SJCRH30 (cell line): ENCODE data around the gene NXPH1. TPM values are rescaled to one million over a fixed set of nuclear protein-coding genes. Genes with fewer than 3 reads are reported as not detected.
"Not testable (repeated sequence)": the region's sequence is repeated elsewhere in the genome, so short reads cannot be mapped to it uniquely, and the experiment has no call there.

Experiments
- DNase-seq, 2 experiments: peaks; one replicate each; pipeline ENCODE4 v3.0.0-alpha.2; 2015 to 2020
- H3K27ac ChIP-seq: fragments of 250-450 bp; sonication (Bioruptor Pico); 2 replicates; pipeline ENCODE4 v1.5.1; 2020; ENCODE audit warnings: mild to moderate bottlenecking, moderate library complexity
- H3K27me3 ChIP-seq: fragments of 250-450 bp; sonication (Bioruptor Pico); 2 replicates; pipeline ENCODE4 v1.5.1; 2020; ENCODE audit warnings: mild to moderate bottlenecking, moderate library complexity
- H3K36me3 ChIP-seq: fragments of 250-450 bp; sonication (Bioruptor Pico); 2 replicates; pipeline ENCODE4 v1.5.1; 2020; ENCODE audit warnings: mild to moderate bottlenecking, moderate library complexity
- H3K4me1 ChIP-seq: fragments of 250-450 bp; sonication (Bioruptor Pico); 2 replicates; pipeline ENCODE4 v1.5.1; 2020; ENCODE audit warnings: mild to moderate bottlenecking, moderate library complexity
- H3K4me3 ChIP-seq: fragments of 250-450 bp; sonication (Bioruptor Pico); 2 replicates; pipeline ENCODE4 v1.5.1; 2020; ENCODE audit warnings: mild to moderate bottlenecking, moderate library complexity
- H3K9me3 ChIP-seq: fragments of 250-450 bp; sonication (Bioruptor Pico); replicated peaks from 2 replicates; pipeline ENCODE4 v1.5.1; 2020; ENCODE audit warnings: mild to moderate bottlenecking, moderate library complexity
- total RNA-seq: library from RNA; depleted of rRNA; stranded (reverse); fragments of >200 nt; shearing (Covaris generic); gene quantifications from 2 replicates; pipeline ENCODE4 v1.2.3, GENCODE V29; 2014

The NXPH1 gene
- total RNA-seq, 1 experiment from 2014 or later = not detected

GRCh38 chr7:8724080-8724718 lies 290.8 kb downstream of the NXPH1 start:
- Histone ChIP-seq H3K4me1 (no peaks in the 10 kb centered on the region; the same call in 1 of the 2 replicates), H3K4me3 (no peak overlapping the region), H3K36me3 (no peaks in the 10 kb centered on the region), H3K9me3 (no peaks in the 10 kb centered on the region), H3K27me3 (no peaks in the 10 kb centered on the region), H3K27ac (no peak overlapping the region)
- DNase-seq = peak; percentile 67 to 86

- not testable (repeated sequence) for H3K36me3 ChIP-seq, H3K4me3 ChIP-seq, DNase-seq, H3K9me3 ChIP-seq, H3K27me3 ChIP-seq, H3K27ac ChIP-seq, H3K4me1 ChIP-seq
Observed at GRCh38 chr7:8731756-8732155, 298.3 kb downstream of the NXPH1 start.

GRCh38 chr7:8739837-8740236 lies 306.4 kb downstream of the NXPH1 start:
- Histone ChIP-seq H3K36me3 (no peaks in the 10 kb centered on the region), H3K4me3 (no peak overlapping the region), H3K4me1 (no peaks in the 10 kb centered on the region), H3K27me3 (no peaks in the 10 kb centered on the region), H3K9me3 (no peaks in the 10 kb centered on the region), H3K27ac (no peak overlapping the region)
- no peak for DNase-seq

GRCh38 chr7:8742837-8743236 lies 309.4 kb downstream of the NXPH1 start:
- H3K27me3 ChIP-seq = no peaks in the 10 kb centered on the region
- H3K27ac ChIP-seq = no peak overlapping the region
- H3K4me1 ChIP-seq = no peaks in the 10 kb centered on the region
- H3K4me3 ChIP-seq = no peak overlapping the region
- no peaks in the 10 kb centered on the region for H3K36me3 ChIP-seq
- DNase-seq = no peak
- no peaks in the 10 kb centered on the region for H3K9me3 ChIP-seq

GRCh38 chr7:8747338-8747737 lies 313.9 kb downstream of the NXPH1 start:
- Histone ChIP-seq H3K4me1 (no peaks in the 10 kb centered on the region), H3K27me3 (no peaks in the 10 kb centered on the region), H3K27ac (no peak overlapping the region), H3K36me3 (no peaks in the 10 kb centered on the region), H3K9me3 (no peaks in the 10 kb centered on the region), H3K4me3 (no peak overlapping the region)
- DNase-seq = no peak

GRCh38 chr7:8751557-8752231 lies 318.3 kb downstream of the NXPH1 start:
- no peak for DNase-seq
- Histone ChIP-seq H3K36me3 (no peaks in the 10 kb centered on the region), H3K27me3 (no peaks in the 10 kb centered on the region), H3K4me1 (no peaks in the 10 kb centered on the region), H3K9me3 (no peaks in the 10 kb centered on the region), H3K4me3 (no peak overlapping the region), H3K27ac (no peak overlapping the region)

- H3K27ac ChIP-seq = no peak overlapping the region
- H3K27me3 ChIP-seq = no peaks in the 10 kb centered on the region
- H3K36me3 ChIP-seq = no peaks in the 10 kb centered on the region
- no peak for DNase-seq
- H3K9me3 ChIP-seq = no peaks in the 10 kb centered on the region
- no peak overlapping the region for H3K4me3 ChIP-seq
- no peaks in the 10 kb centered on the region for H3K4me1 ChIP-seq
Observed at GRCh38 chr7:8753355-8753754, 319.9 kb downstream of the NXPH1 start.

- no peak for DNase-seq
- Histone ChIP-seq H3K36me3 (no peaks in the 10 kb centered on the region), H3K4me1 (no peaks in the 10 kb centered on the region), H3K4me3 (no peak overlapping the region), H3K27me3 (no peaks in the 10 kb centered on the region), H3K27ac (no peak overlapping the region), H3K9me3 (no peaks in the 10 kb centered on the region)
Observed at GRCh38 chr7:8761731-8762130, 328.3 kb downstream of the NXPH1 start.

- no peaks in the 10 kb centered on the region for H3K27me3 ChIP-seq
- no peak for DNase-seq
Observed at GRCh38 chr7:8762803-8763202, 329.4 kb downstream of the NXPH1 start.

GRCh38 chr7:8765374-8765773 lies 332.0 kb downstream of the NXPH1 start:
- H3K4me3 ChIP-seq = no peak overlapping the region
- no peaks in the 10 kb centered on the region for H3K4me1 ChIP-seq
- no peak overlapping the region for H3K27ac ChIP-seq
- H3K27me3 ChIP-seq = no peaks in the 10 kb centered on the region
- no peaks in the 10 kb centered on the region for H3K36me3 ChIP-seq
- no peak for DNase-seq
- H3K9me3 ChIP-seq = no peaks in the 10 kb centered on the region

More at GRCh38 chr7:8762803-8763202, 329.4 kb downstream of the NXPH1 start:
- H3K27ac ChIP-seq = no peak overlapping the region
- no peaks in the 10 kb centered on the region for H3K36me3 ChIP-seq
- no peaks in the 10 kb centered on the region for H3K9me3 ChIP-seq
- no peaks in the 10 kb centered on the region for H3K4me1 ChIP-seq
- H3K4me3 ChIP-seq = no peak overlapping the region

GRCh38 chr7:8773518-8773917 lies 340.1 kb downstream of the NXPH1 start:
- DNase-seq = no peak
- Histone ChIP-seq H3K9me3 (no peaks in the 10 kb centered on the region), H3K4me3 (no peak overlapping the region), H3K27me3 (no peaks in the 10 kb centered on the region), H3K36me3 (no peaks in the 10 kb centered on the region), H3K4me1 (no peaks in the 10 kb centered on the region), H3K27ac (no peak overlapping the region)

- Histone ChIP-seq H3K9me3 (no peaks in the 10 kb centered on the region), H3K36me3 (no peaks in the 10 kb centered on the region), H3K27me3 (no peaks in the 10 kb centered on the region), H3K27ac (no peak overlapping the region), H3K4me1 (no peaks in the 10 kb centered on the region), H3K4me3 (no peak overlapping the region)
- DNase-seq = no peak
Observed at GRCh38 chr7:8778459-8778858, 345.1 kb downstream of the NXPH1 start.

GRCh38 chr7:8781166-8781565 lies 347.8 kb downstream of the NXPH1 start:
- Histone ChIP-seq H3K4me1 (no peaks in the 10 kb centered on the region), H3K27me3 (no peaks in the 10 kb centered on the region), H3K27ac (no peak overlapping the region), H3K9me3 (no peaks in the 10 kb centered on the region), H3K4me3 (no peak overlapping the region), H3K36me3 (no peaks in the 10 kb centered on the region)
- DNase-seq = no peak

GRCh38 chr7:8783229-8783628 lies 349.8 kb downstream of the NXPH1 start:
- Histone ChIP-seq H3K36me3 (no peaks in the 10 kb centered on the region), H3K27me3 (no peaks in the 10 kb centered on the region), H3K9me3 (peaks cover 4% of the 10 kb centered on the region; the same call in 1 of the 2 replicates), H3K4me1 (no peaks in the 10 kb centered on the region), H3K27ac (no peak overlapping the region), H3K4me3 (no peak overlapping the region)
- no peak for DNase-seq

- H3K4me3 ChIP-seq = no peak overlapping the region
Observed at GRCh38 chr7:8785081-8785480, 351.7 kb downstream of the NXPH1 start.

GRCh38 chr7:8800986-8801385 lies 367.6 kb downstream of the NXPH1 start:
- Histone ChIP-seq H3K9me3 (no peaks in the 10 kb centered on the region), H3K27me3 (no peaks in the 10 kb centered on the region), H3K4me1 (no peaks in the 10 kb centered on the region), H3K36me3 (no peaks in the 10 kb centered on the region), H3K4me3 (no peak overlapping the region), H3K27ac (no peak overlapping the region)
- DNase-seq = no peak

More at GRCh38 chr7:8785081-8785480, 351.7 kb downstream of the NXPH1 start:
- no peaks in the 10 kb centered on the region for H3K36me3 ChIP-seq
- H3K27me3 ChIP-seq = no peaks in the 10 kb centered on the region
- no peaks in the 10 kb centered on the region for H3K4me1 ChIP-seq
- DNase-seq = no peak
- peaks cover 4% of the 10 kb centered on the region; the same call in 1 of the 2 replicates for H3K9me3 ChIP-seq
- no peak overlapping the region for H3K27ac ChIP-seq
